Measurements from ENCODE around the gene PARD3. TPM values are rescaled to one million over a fixed set of nuclear protein-coding genes. Genes with fewer than 3 reads are reported as not detected.

The PARD3 gene
- total and polyA plus RNA-seq, 2 donors (not counting 3 experiments of a cell fraction or from before 2014, with no cell fraction given) = 7.3 to 24.1 TPM

- TF ChIP-seq, protein P1, sequence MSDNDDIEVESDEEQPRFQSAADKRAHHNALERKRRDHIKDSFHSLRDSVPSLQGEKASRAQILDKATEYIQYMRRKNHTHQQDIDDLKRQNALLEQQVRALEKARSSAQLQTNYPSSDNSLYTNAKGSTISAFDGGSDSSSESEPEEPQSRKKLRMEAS (IDR thresholded peaks at IDR 0.05; ENCODE audit: insufficient read depth, insufficient read length) = no peak
- TF ChIP-seq POLR2A (IDR thresholded peaks at IDR 0.05; ENCODE audit: low read depth, low read length) = no peak
- TF ChIP-seq EZH2 (IDR thresholded peaks at IDR 0.05; ENCODE audit: borderline replicate concordance, low read depth, low read length, severe bottlenecking) = no peak
- TF ChIP-seq GATA2 (IDR thresholded peaks at IDR 0.05; ENCODE audit: insufficient read depth, insufficient read length, low read depth, low read length) = no peak
- TF ChIP-seq JUN (IDR thresholded peaks at IDR 0.05; ENCODE audit: borderline replicate concordance, insufficient read depth, insufficient read length, low read depth) = no peak
- no peak for TF ChIP-seq MYC (IDR thresholded peaks at IDR 0.05; ENCODE audit: low read depth, low read length)
- TF ChIP-seq, protein P2, sequence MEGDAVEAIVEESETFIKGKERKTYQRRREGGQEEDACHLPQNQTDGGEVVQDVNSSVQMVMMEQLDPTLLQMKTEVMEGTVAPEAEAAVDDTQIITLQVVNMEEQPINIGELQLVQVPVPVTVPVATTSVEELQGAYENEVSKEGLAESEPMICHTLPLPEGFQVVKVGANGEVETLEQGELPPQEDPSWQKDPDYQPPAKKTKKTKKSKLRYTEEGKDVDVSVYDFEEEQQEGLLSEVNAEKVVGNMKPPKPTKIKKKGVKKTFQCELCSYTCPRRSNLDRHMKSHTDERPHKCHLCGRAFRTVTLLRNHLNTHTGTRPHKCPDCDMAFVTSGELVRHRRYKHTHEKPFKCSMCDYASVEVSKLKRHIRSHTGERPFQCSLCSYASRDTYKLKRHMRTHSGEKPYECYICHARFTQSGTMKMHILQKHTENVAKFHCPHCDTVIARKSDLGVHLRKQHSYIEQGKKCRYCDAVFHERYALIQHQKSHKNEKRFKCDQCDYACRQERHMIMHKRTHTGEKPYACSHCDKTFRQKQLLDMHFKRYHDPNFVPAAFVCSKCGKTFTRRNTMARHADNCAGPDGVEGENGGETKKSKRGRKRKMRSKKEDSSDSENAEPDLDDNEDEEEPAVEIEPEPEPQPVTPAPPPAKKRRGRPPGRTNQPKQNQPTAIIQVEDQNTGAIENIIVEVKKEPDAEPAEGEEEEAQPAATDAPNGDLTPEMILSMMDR (IDR thresholded peaks at IDR 0.05; ENCODE audit: extremely low read depth in 1 of 2, insufficient read depth in 1 of 2, low read depth in 1 of 2, low read length in 2 of 2) = no peak
- TF ChIP-seq FOS (IDR thresholded peaks at IDR 0.05; ENCODE audit: borderline replicate concordance, insufficient read depth, low read length) = no peak
- TF ChIP-seq POLR2AphosphoS5 (IDR thresholded peaks at IDR 0.05; ENCODE audit: insufficient read depth, low read depth, low read length) = no peak
- H3K79me2 ChIP-seq (ENCODE audit: control insufficient read depth, insufficient read depth, low read length) = no peaks in the 10 kb centered on the region
- ChIA-PET POLR2A (no interaction called here), CTCF (no interaction called here)
- FAIRE-seq = no peak
- intact Hi-C loops (cut with micrococcal nuclease) = no loop called here
- H4K20me1 ChIP-seq (replicated peaks; ENCODE audit: control insufficient read depth, extremely low read depth, insufficient read depth, low read length) = no peaks in the 10 kb centered on the region
- no peak overlapping the region for H3K9ac ChIP-seq (replicated peaks; ENCODE audit: extremely low read depth, insufficient read depth, low read length)
- H3K4me1 ChIP-seq (ENCODE audit: control insufficient read depth, extremely low read depth, insufficient read depth, low read length) = peaks cover 3% of the 10 kb centered on the region
- no peak overlapping the region for H3K4me2 ChIP-seq (ENCODE audit: insufficient read depth, low read length)
- H3K4me3 ChIP-seq (replicated peaks in 1 of 3; ENCODE audit: insufficient read depth in 1 of 3, low read depth in 1 of 3, low read length in 3 of 3) = no peak overlapping the region
- DNase-seq (ENCODE audit: low read depth, low spot score) = no peak
- BruUV-seq (replicated peaks) = no TSS peak
- H3K27ac ChIP-seq (ENCODE audit: insufficient read depth, low read depth, low read length) = no peak overlapping the region
- H2AFZ ChIP-seq (ENCODE audit: low read depth, low read length) = no peak overlapping the region
- H3K9me3 ChIP-seq (replicated peaks; ENCODE audit: control insufficient read depth, insufficient read depth, low read length) = no peaks in the 10 kb centered on the region
- dilution Hi-C loops (cut with MboI; ENCODE audit: extremely low pct_ligation_motif_present, low sequenced_read_pairs) = no loop called here
- no peaks in the 10 kb centered on the region for H3K27me3 ChIP-seq (ENCODE audit: control insufficient read depth in 2 of 2, insufficient read depth in 2 of 2, low read length in 2 of 2)
- no peaks in the 10 kb centered on the region for H3K9me1 ChIP-seq (replicated peaks; ENCODE audit: control insufficient read depth, extremely low read depth, insufficient read depth, low read length)
- no peaks in the 10 kb centered on the region for H3K36me3 ChIP-seq (ENCODE audit: control insufficient read depth in 2 of 2, extremely low read depth in 1 of 2, insufficient read depth in 2 of 2, low read length in 2 of 2)
These were observed 636.9 kb downstream of the PARD3 start for GRCh38 chr10:34178196-34178595.
